ENCODE results near the gene SDSL. TPM values are rescaled to one million over a fixed set of nuclear protein-coding genes. Genes with fewer than 3 reads are reported as not detected.

SDSL gene
- total RNA-seq, 1 donor from 2014 or later: not detected

- Histone ChIP-seq H3K4me3 (no peak overlapping the region), H3K27ac (no peak overlapping the region), H3K27me3 (no peaks in the 10 kb centered on the region), H3K9me3 (no peaks in the 10 kb centered on the region), H3K36me3 (no peaks in the 10 kb centered on the region), H3K4me1 (no peaks in the 10 kb centered on the region)
- intact Hi-C loops (cut with DNase I): no loop called here
- TF ChIP-seq POLR2A (IDR thresholded peaks at IDR 0.05): no peak
- no peak for TF ChIP-seq POLR2AphosphoS5 (IDR thresholded peaks at IDR 0.05; ENCODE audit: insufficient read depth in 1 of 2, low read depth in 1 of 2)
- TF ChIP-seq CTCF (IDR thresholded peaks at IDR 0.05): no peak
- DNase-seq (ENCODE audit: extremely low spot score in 2 of 2): no peak
These were observed 21.8 kb upstream of the SDSL start for GRCh38 chr12:113400362-113400761.

GRCh38 chr12:113401066-113402000, 20.8 kb upstream of the SDSL start:
- Histone ChIP-seq H3K4me3 (no peak overlapping the region), H3K9me3 (no peaks in the 10 kb centered on the region), H3K36me3 (no peaks in the 10 kb centered on the region), H3K4me1 (no peaks in the 10 kb centered on the region), H3K27ac (no peak overlapping the region), H3K27me3 (no peaks in the 10 kb centered on the region)
- intact Hi-C loops (cut with DNase I): no loop called here
- TF ChIP-seq POLR2AphosphoS5 (IDR thresholded peaks at IDR 0.05; ENCODE audit: insufficient read depth in 1 of 2, low read depth in 1 of 2): no peak
- no peak for TF ChIP-seq POLR2A (IDR thresholded peaks at IDR 0.05)
- no peak for TF ChIP-seq CTCF (IDR thresholded peaks at IDR 0.05)
- no peak for DNase-seq (ENCODE audit: extremely low spot score in 2 of 2)

- H3K27me3 ChIP-seq: no peaks in the 10 kb centered on the region
- no peaks in the 10 kb centered on the region for H3K36me3 ChIP-seq
- H3K4me3 ChIP-seq: no peak overlapping the region
- intact Hi-C loops (cut with DNase I): no loop called here
- H3K9me3 ChIP-seq: no peaks in the 10 kb centered on the region
- TF ChIP-seq CTCF (IDR thresholded peaks at IDR 0.05) (no peak), POLR2A (IDR thresholded peaks at IDR 0.05) (no peak), POLR2AphosphoS5 (IDR thresholded peaks at IDR 0.05; ENCODE audit: insufficient read depth in 1 of 2, low read depth in 1 of 2) (no peak)
- no peak for DNase-seq (ENCODE audit: extremely low spot score in 2 of 2)
- no peaks in the 10 kb centered on the region for H3K4me1 ChIP-seq
- H3K27ac ChIP-seq: no peak overlapping the region
These were observed 19.5 kb upstream of the SDSL start for GRCh38 chr12:113402586-113403260.

- TF ChIP-seq POLR2AphosphoS5 (IDR thresholded peaks at IDR 0.05; ENCODE audit: insufficient read depth in 1 of 2, low read depth in 1 of 2) (no peak), CTCF (IDR thresholded peaks at IDR 0.05) (no peak), POLR2A (IDR thresholded peaks at IDR 0.05) (no peak)
- no peak within 1 kb of the TSS for H3K4me3 ChIP-seq
These were observed 18.5 kb upstream of the SDSL start, which contains the start of gene SDS for GRCh38 chr12:113403435-113404415. Gene SDS, minus strand, starts transcription at chr12:113403887. Its CDS starts 4,179 bp downstream, at chr12:113399708.

More at GRCh38 chr12:113403435-113404415, 18.5 kb upstream of the SDSL start, which contains the start of gene SDS:
- Histone ChIP-seq H3K36me3 (no peaks in the 10 kb centered on the region), H3K4me1 (no peaks in the 10 kb centered on the region), H3K27me3 (no peaks in the 10 kb centered on the region), H3K9me3 (no peaks in the 10 kb centered on the region), H3K27ac (no peak within 1 kb of the TSS)
- intact Hi-C loops (cut with DNase I): no loop called here
- DNase-seq (ENCODE audit: extremely low spot score in 2 of 2): no peak
